GM19023 (cell line): ENCODE data around the gene PARN.
"Not testable (repeated sequence)": the region's sequence is repeated elsewhere in the genome, so short reads cannot be mapped to it uniquely, and the experiment has no call there.

Experiments
- ATAC-seq: cut with Tn5 transposase; IDR thresholded peaks from one replicate; pipeline ENCODE4 v1.9.1; 2021; ENCODE audit warnings: mild to moderate bottlenecking, moderate library complexity; ENCODE audit not compliant: unreplicated experiment

PARN gene

GRCh38 chr16:14405611-14406537 lies 224.2 kb downstream of the PARN start:
- peak; percentile 90 for ATAC-seq

GRCh38 chr16:14403001-14403389 lies 227.1 kb downstream of the PARN start:
- ATAC-seq = not testable (repeated sequence)

DNA sequence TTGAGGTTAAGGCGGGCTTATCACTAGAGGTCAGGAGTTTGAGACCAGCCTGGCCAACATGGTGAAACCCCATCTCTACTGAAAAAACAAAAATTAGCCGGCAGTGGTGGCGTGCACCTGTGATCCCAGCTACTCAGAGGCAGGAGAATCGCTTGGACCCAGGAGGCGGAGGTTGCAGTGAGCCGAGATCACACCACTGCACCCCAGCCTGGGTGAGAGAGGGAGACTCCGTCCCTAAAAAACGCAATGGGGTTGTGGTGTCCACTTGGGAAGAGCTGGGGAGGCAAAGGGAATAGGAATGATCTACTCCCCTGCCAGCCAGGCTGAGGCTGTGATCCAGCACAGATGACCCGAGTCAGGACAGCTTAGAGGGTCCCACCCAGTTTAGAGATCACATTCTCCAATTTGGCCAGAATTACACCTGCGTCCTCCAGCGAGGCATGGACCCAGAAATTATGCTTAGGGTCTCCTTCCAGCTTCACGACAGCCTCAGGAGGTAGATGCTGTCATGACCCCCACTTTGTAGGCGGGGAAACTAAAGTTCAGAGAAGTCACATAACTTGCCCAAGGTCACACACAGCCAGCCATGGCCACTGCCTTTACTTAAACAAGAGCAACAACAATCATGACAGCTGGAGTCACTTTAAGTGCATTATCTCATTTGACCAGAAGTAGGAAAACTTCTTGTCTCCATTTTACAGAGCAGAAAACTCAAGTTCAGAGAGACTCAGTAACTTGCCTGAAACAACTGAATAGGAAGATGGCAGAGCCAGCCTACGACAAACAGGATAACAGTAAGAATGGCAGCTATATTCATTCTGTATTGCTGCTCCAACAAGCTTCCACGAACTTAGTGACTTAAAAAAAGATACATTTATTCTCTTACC lies 227.7 kb downstream of the PARN start:
- ATAC-seq = not testable (repeated sequence)

- not testable (repeated sequence) for ATAC-seq
Measured at GRCh38 chr16:14401711-14402061, 228.4 kb downstream of the PARN start.

DNA sequence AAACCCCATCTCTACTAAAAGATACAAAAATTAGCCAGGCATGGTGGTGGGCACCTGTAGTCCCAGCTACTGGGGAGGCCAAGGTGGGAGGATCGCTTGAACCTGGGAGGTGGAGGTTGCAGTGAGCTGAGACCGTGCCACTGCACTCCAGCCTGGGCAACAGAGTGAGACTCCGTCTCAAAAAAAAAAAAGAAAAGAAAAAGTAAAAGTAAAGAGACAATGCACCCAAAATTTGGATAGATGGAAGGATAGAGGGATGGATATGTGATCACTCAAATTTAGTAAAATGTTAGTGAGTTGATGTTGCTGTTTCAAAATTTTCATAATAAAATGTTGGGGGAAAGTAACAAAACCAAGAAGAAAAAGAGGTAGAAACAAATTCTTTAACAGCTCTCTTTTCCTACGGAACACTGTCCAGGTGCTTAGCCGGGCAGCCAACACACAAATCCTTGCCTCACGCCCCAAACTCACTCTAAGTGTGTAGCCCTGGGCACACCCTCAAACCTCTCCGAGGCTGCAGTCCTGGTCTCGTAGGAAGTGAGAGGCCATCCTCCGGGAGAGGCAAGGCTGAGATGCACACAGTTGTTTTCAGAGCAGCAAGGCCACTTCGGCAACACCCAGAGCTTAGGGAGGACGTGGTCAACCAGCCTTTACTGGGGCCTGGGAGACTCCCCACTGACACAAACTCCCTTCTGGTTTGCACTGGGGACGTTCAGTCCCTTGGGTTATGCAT lies 228.9 kb downstream of the PARN start:
- ATAC-seq = not testable (repeated sequence)

DNA sequence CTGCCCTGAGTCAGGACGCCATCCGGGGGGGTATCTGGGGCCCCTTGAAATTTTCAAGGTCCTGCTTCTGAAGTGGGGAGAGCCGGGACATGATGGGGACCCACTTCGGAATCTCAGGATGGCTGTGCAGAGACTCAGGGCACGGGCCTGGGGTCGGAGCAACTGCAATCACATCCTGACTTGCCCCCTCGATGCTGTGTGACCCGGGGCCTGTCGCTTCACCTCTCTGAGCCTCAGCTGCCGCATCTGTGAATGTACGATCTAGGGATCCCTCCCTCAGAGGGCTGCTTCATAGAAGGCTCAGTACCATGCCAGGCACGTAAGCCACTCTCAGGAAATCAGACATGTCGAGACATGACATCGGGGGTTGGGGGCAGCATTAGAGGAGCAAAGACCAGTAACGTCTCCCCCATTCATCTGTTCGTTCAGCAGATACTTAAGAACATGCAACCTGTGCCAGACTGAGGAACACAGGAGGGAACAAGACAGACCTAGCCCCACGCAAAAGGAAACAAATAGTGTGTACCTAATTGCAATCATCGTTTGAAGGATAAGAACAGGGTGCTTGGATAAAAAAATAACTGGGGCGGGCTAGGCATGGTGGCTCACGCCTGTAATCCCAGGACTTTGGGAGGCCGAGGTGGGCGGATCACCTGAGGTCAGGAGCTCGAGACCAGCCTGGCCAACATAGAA lies 229.6 kb downstream of the PARN start:
- ATAC-seq = no peak

GRCh38 chr16:14399378-14400284 lies 230.4 kb downstream of the PARN start:
- no peak for ATAC-seq

GRCh38 chr16:14398014-14398717 lies 231.9 kb downstream of the PARN start:
- ATAC-seq = no peak

DNA sequence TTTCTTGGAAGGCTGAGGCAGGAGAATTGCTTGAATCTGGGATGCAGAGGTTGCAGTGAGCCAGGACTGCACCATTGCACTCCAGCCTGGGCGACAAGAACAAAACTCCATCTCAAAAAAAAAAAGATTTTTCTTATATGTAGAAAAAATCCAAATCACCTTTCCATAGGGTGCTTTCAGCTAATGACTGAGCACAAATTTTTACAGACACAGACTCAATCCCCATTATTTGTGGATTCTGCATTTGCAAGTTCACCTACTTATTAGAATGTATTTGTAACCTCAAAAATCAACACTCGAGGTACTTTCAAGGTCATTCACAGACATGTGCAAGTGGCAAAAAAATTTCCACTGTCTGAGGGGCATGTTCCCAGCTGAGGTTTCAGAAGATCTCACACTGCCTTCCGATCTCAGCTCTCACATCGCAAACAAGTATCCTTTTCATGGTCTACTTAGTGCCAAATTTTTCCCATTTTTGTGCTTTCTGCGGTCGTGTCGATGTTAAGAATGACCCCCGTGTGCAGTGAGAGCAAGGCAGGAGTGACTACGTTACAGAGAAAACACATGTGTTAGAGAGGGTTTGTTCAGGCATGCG lies 234.3 kb downstream of the PARN start:
- not testable (repeated sequence) for ATAC-seq

- ATAC-seq = no peak
Measured at GRCh38 chr16:14394834-14395233, 235.2 kb downstream of the PARN start.

- no peak for ATAC-seq
Measured at GRCh38 chr16:14392960-14393359, 237.1 kb downstream of the PARN start.

DNA sequence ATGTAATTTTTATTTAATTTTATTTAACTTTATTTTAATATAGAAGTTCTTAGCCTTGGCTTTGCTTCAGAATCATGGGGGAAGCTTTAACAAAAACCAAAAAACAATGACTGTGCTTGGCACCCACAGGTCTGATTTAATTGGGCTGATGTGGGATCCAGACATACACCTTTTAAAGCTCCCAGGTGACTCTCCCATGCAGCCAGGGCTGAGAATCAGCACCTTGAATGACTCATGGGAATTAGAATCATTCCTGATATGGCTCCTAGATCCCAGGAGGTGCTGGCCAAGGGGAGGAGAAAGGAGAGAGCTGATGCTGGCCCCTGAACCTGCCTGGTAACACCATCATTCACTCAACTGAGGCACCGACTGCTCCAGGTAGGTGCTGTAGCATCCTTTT lies 240.7 kb downstream of the PARN start:
- ATAC-seq = no peak

DNA sequence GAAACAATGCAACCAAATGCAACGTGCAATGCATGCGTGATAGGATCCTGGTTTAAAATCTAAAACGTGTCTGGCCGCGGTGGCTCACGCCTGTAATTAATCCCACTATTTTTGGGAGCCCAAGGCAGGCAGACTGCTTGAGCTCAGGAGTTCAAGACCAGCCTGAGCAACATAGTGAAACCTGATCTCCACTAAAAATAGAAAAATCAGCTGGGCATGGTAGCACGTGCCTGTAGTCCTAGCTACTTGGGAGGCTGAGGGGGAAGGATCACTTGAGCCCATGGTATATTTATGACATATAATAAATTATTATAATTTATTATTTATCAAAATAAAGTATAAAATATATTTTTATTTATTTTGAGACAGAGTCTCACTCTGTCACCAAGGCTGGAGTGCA lies 241.8 kb downstream of the PARN start:
- ATAC-seq = no peak

GRCh38 chr16:14386115-14386514 lies 243.9 kb downstream of the PARN start:
- no peak for ATAC-seq
